NCI-H2107 (cell line): ENCODE results near the gene UTY.

Source experiments
- DNase-seq: peaks from one replicate; lab custom pipeline; 2025; lab: John Stamatoyannopoulos, UW

UTY gene

DNA sequence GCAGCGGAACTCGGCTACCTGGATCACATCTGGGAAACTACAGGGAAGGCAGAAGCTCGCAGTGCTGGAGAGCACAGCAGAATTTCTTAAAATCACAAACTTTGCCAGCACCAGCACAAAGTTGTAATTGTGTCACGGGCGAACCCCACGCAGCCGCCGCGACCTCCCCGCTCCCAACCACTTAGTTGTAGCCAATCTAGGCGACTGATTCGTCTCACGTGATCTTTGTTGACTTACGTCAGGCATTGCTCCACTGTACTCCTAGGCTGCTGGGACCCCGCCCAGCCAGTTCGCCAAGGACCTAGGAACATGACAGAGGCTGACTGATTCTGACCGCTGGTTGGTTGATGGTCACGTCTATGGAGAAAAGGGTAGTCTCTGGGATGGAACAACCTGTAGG lies at the start of gene UTY:
Gene UTY (minus strand): TSS at position 206 of the 400 bp plus-strand sequence. CDS start 368 bp downstream, outside the sequence.
- peak; percentile 20 for DNase-seq

GRCh38 chrY:13520474-13520873 lies 40.6 kb upstream of the UTY start:
- DNase-seq = no peak

GRCh38 chrY:13501215-13501614 lies 21.4 kb upstream of the UTY start:
- DNase-seq = no peak

- DNase-seq = no peak
These were observed 13.9 kb upstream of the UTY start for GRCh38 chrY:13493737-13494136.

DNA sequence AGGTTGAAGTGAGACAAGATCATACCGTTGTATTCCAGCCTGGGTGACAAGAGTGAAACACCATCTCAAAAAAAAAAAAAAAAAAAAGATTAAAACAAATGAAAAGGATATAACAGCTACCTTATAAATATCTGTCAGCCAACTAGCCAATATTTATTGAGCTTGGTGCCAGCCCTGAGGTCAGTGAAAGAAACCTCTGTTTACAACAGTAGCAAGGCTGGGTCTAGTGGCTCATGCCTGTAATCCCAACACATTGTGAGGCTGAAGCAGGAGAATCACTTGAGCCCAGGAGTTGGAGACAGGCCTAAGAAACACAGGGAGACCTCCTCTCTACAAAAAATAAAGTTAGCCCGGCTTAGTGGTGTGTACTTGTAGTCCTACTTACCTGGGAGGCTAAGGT lies 12.6 kb upstream of the UTY start:
- no peak for DNase-seq

DNA sequence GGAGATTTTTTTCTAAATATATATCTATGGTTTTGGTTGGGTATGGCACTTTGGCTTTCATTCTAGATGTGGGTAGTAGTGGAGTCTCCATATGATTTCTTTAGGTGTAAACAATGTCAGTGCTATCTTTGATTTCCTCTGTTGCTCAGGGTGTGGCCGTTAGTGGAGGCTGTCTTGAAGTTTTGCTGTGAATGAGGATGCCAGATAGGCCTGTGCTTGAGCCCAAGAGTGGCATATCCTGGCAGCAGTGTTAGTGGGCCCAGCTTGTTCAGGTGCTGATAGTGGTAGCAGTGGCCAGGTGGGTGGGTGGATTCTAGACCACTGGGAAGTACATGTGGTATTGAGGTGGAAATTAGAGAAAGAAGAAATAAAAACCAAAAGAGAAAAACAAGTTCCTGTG lies 8.9 kb upstream of the UTY start:
- DNase-seq = no peak

- peak; percentile 20 for DNase-seq
These were observed 617 bp downstream of the UTY start for GRCh38 chrY:13479121-13479711.

GRCh38 chrY:13478126-13478785 lies 1.6 kb downstream of the UTY start:
- peak; percentile 7 for DNase-seq

- no peak for DNase-seq
These were observed 4.8 kb downstream of the UTY start for GRCh38 chrY:13474997-13475396.

- DNase-seq = no peak
These were observed 28.3 kb downstream of the UTY start for GRCh38 chrY:13451572-13451971.

- no peak for DNase-seq
These were observed 29.2 kb downstream of the UTY start for GRCh38 chrY:13450596-13451130.

DNA sequence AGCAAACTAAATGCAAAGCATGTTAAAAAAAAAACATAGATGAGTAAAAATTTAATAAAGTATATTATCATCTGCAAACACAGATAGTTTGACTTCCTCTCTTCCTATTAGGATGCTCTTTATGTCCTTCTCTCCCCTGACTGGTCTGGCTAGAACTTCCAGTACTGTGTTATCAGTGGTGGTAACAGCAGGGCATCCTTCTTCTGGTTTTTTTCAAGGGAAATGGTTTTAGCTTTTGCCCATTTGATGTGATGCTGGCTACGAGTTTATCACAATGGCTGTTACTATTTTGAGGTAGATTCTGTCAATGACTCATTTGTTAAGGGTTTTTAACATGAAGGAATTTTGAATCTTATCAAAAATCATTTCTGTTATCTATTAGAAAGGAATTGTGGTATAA lies 34.3 kb downstream of the UTY start:
- no peak for DNase-seq

DNA sequence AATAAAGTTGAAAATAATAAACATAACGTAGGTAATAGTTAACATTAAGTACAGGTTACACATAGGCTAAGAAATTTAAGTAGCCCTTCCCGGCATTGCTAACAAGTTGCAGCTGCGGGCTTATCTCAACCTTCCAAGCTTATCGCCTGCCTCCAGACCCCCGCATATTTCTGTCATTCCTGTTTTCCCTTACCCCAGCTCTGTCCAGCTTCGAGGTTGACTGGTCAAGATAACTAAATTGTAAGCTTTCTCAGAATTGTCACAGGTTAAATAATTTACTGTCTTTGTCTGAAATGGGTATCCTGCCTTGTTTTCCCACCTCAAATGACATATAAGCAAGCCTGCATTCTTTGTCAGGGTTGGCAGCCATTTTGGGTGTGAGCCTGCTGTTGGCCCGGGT lies 36.7 kb downstream of the UTY start:
- DNase-seq = no peak

DNA sequence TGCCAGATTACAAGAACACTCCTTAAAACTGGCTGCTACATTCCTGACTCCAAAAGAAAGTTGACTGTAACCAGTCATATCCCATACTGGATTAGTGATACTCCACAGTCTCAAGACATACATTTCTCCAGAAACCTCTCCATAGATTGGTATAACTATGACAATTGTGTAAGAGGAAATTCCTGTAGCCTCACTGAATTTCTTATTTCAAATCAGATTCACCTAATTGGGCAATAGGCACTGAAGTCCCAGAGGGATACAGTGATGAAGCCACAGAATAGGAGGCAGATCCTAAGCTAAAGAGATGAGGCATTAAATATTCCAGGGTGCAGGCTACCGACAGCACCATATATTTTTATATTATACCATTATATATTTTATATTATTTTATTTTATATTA lies 39.0 kb downstream of the UTY start:
- DNase-seq = no peak

DNA sequence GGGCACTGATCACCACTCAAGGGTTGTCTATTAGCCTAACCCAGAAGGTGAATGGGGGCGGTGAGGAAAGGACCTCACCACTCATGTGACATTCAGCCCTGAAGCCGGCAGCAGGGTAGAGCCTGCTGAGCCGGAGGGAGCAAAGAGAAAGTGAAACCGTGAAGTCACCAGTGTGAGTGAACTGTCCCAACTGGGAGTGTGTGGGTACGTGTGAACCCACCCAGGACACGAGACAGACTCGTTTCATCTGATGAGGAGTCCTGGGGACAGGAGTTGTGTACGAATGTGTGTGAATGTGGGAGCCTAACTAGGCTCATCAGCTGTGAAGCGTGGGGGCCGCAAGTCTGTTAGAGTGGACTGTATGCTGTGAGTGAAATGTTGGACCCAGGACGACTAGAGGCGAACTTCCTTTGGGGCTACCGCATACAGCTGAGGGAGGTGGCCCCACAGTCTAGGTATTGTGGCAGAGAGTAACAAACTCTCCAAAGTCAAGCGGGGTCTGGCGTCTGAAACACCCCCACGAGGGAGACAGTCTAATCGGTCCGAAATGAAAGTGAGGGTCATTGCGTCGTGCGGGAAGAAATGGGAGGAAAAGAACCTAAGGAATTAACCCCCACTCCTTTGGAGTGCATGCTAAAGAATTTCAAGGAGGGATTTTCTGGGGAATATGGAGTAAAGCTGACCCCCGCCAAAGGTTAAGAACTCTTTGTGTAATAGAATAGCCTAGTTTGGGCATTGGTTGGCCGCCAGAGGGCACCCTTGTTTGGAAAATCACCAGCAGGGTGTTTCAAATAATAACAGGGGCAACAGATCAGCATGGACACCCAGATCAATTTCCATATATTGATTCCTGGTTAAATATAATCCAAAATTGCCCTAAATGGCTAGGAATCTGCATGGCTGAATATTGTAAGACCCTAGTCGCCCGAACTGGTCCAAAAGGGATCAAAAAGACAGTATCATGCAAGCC lies 43.6 kb downstream of the UTY start:
- DNase-seq = peak; percentile 9

- no peak for DNase-seq
These were observed 44.4 kb downstream of the UTY start for GRCh38 chrY:13435206-13435967.

GRCh38 chrY:13432293-13433025 lies 47.4 kb downstream of the UTY start:
- DNase-seq = no peak

DNA sequence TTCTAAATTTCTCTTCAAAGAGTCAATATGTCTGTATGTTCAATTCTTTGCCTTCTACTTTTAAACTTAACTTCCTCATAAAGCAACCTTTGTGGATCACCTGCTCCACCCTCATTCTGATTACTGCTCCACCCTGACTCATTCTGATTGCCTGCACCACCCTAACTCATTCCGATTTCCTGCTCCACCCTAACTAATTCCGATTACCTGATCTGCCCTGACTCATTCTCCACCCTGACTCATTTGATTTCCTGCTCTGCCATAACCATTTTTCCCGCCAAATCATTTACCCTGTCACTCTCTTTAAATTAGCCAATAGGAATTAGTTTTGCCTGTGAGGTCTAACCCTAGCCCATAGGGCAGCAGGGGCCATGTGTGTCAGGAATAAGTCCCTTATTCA lies 50.3 kb downstream of the UTY start:
- no peak for DNase-seq

- no peak for DNase-seq
These were observed 56.5 kb downstream of the UTY start for GRCh38 chrY:13423281-13423732.

GRCh38 chrY:13416869-13417661 lies 62.8 kb downstream of the UTY start:
- no peak for DNase-seq
